Astrocyte (in vitro differentiated cells and primary cell): ENCODE measurements around the gene KIR2DL3.

ENCODE experiments used
- EZH2 ChIP-seq: IDR thresholded peaks from 2 replicates; pipeline ENCODE4 v1.6.1; 2012; ENCODE audit warnings: mild to moderate bottlenecking, low read length, inconsistent platforms; ENCODE audit not compliant: insufficient read depth
- TF ChIP-seq, protein P1 (sequence below): IDR thresholded peaks from 2 replicates; pipeline ENCODE4 v1.5.1; 2011; ENCODE audit warnings: low read depth, mild to moderate bottlenecking, inconsistent platforms, low read length, moderate library complexity; ENCODE audit not compliant: insufficient read depth

DNA sequence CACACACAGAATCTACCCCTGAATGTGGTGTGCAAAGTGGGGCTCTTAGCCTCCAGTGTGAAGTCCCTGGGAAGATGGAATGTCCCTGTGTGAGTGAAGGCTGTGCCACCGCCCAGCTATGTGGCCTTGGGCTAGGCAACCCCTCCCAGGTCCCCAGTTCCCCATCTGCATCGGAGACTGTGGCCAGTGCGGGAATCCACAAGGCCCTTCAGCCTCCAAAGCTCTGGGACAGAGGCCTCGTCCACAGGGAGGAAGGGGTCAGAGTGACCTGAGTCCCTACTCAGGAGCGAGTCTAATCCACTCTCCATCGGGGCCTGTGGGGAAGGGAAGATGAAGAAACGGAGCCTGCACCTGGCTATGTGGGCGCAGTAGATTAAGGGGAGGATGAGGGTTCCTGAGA, 33.4 kb upstream of the KIR2DL3 start:
- TF ChIP-seq, protein P1, sequence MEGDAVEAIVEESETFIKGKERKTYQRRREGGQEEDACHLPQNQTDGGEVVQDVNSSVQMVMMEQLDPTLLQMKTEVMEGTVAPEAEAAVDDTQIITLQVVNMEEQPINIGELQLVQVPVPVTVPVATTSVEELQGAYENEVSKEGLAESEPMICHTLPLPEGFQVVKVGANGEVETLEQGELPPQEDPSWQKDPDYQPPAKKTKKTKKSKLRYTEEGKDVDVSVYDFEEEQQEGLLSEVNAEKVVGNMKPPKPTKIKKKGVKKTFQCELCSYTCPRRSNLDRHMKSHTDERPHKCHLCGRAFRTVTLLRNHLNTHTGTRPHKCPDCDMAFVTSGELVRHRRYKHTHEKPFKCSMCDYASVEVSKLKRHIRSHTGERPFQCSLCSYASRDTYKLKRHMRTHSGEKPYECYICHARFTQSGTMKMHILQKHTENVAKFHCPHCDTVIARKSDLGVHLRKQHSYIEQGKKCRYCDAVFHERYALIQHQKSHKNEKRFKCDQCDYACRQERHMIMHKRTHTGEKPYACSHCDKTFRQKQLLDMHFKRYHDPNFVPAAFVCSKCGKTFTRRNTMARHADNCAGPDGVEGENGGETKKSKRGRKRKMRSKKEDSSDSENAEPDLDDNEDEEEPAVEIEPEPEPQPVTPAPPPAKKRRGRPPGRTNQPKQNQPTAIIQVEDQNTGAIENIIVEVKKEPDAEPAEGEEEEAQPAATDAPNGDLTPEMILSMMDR, result no peak
- no peak for TF ChIP-seq EZH2
